ENCODE measurements around the gene RASGRP2. TPM values are rescaled to one million over a fixed set of nuclear protein-coding genes. Genes with fewer than 3 reads are reported as not detected.

The RASGRP2 gene
- total RNA-seq, 1 donor from 2014 or later: not detected

DNA sequence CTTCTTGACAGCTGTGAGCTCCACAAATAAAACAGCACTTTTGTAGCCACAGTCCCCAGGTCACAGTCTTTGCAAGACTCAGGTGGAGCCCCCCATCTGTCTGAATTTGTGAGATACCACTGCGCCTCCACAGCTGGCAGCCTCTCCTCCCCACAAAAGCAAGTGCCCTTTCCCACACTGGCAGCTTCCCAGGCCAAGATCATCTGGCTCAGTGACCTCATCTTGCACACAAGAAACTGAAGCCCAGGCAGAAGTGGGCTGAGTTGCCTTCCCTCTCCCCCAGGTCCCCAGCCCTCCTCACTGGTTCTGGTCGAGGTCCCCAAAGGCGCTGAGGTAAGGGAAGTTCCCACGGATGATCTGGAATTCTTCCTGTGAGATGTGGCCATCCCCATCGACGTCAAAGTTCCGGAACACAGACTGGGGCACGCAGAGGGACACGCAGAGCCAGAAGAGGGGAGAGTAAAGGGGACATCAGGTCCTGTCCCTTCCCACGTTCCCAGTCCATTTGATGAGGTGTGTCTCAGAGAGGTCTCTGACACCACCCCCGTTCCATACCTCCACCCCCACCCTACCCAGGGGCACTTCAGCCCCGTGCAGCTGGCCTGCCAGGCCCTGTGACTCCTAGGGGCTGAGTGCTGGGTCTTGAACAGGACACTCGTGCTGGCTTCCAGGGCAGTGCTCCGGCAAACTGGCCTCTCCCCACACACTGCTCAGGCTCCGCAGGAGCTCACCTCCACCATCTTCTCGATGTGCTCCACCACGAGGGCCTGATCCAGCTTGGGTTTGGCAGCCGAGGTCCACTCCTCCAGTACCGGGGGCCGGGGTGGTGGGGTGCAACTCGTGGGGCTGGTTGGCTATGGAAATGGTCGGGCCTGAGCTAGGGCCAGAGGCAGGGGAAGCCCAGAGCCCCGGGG, 8.9 kb downstream of the RASGRP2 start:
- FAIRE-seq: peak; percentile 36
- peaks cover 7% of the 10 kb centered on the region for H3K27me3 ChIP-seq (ENCODE audit: control insufficient read depth, insufficient read depth, low read length)
- TF ChIP-seq, protein P1, sequence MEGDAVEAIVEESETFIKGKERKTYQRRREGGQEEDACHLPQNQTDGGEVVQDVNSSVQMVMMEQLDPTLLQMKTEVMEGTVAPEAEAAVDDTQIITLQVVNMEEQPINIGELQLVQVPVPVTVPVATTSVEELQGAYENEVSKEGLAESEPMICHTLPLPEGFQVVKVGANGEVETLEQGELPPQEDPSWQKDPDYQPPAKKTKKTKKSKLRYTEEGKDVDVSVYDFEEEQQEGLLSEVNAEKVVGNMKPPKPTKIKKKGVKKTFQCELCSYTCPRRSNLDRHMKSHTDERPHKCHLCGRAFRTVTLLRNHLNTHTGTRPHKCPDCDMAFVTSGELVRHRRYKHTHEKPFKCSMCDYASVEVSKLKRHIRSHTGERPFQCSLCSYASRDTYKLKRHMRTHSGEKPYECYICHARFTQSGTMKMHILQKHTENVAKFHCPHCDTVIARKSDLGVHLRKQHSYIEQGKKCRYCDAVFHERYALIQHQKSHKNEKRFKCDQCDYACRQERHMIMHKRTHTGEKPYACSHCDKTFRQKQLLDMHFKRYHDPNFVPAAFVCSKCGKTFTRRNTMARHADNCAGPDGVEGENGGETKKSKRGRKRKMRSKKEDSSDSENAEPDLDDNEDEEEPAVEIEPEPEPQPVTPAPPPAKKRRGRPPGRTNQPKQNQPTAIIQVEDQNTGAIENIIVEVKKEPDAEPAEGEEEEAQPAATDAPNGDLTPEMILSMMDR (IDR thresholded peaks at IDR 0.05; ENCODE audit: insufficient read depth, low read length, severe bottlenecking): no peak

DNA sequence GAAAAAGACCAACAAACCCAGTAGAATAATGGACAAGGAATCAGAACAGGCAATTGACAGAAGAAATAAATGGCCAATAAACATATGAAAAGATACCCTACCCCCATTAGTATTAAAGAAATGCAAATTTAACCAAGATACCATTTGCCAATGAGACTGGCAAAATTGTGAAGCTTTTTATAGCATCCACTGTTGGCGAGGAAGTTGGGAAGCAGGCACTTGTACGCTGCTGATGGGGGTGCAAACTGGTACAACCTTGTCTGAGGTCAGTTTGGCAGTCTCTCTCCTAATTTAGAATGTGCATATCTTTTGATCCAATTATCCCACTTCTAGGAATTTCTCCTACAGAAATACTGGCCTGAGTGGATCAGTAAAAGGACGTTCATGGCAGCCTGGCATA, 12.3 kb downstream of the RASGRP2 start:
- FAIRE-seq (no peak), DNase-seq (ENCODE audit: low read depth) (no peak)
- H3K36me3 ChIP-seq (ENCODE audit: control insufficient read depth, insufficient read depth, low read length): no peaks in the 10 kb centered on the region
- H3K4me3 ChIP-seq (ENCODE audit: low read depth, low read length): no peak overlapping the region
- peaks cover 7% of the 10 kb centered on the region for H3K27me3 ChIP-seq (ENCODE audit: control insufficient read depth, insufficient read depth, low read length)
- TF ChIP-seq, protein P1 (IDR thresholded peaks at IDR 0.05; ENCODE audit: insufficient read depth, low read length, severe bottlenecking): no peak

More for the DNA sequence above, 8.9 kb downstream of the RASGRP2 start:
- no peaks in the 10 kb centered on the region for H3K36me3 ChIP-seq (ENCODE audit: control insufficient read depth, insufficient read depth, low read length)
- H3K4me3 ChIP-seq (ENCODE audit: low read depth, low read length): no peak overlapping the region
- no peak for DNase-seq (ENCODE audit: low read depth)

DNA sequence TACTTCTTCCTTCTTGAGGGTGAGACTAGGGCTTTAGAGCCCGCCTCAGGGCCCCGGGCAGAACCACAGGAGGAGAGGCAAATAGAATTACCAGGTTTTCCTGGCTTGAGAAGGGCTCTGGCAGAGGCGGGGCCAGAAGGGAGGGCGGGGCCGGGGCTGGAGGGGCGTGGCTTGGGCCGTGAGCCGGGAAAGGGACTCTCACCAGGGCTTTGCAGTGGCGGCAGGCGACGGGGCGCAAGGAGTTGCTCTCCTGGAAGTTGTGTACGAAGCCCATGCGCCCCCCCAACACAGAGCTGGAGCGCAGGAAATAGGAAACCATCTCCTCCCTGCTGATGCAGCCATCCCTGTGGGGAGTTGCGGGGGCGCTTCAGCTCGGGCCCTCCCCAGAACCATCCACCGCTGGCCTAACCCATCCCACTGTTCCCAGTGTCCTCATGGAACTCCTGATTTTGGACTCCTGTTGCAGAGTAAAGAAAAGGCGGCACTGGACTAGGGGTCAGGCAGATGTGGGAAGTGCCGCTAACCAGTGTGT, 14.0 kb downstream of the RASGRP2 start:
- FAIRE-seq (no peak), DNase-seq (ENCODE audit: low read depth) (no peak)
- no peaks in the 10 kb centered on the region for H3K36me3 ChIP-seq (ENCODE audit: control insufficient read depth, insufficient read depth, low read length)
- no peak overlapping the region for H3K4me3 ChIP-seq (ENCODE audit: low read depth, low read length)
- TF ChIP-seq, protein P1 (IDR thresholded peaks at IDR 0.05; ENCODE audit: insufficient read depth, low read length, severe bottlenecking): no peak
- H3K27me3 ChIP-seq (ENCODE audit: control insufficient read depth, insufficient read depth, low read length): peaks cover 9% of the 10 kb centered on the region

DNA sequence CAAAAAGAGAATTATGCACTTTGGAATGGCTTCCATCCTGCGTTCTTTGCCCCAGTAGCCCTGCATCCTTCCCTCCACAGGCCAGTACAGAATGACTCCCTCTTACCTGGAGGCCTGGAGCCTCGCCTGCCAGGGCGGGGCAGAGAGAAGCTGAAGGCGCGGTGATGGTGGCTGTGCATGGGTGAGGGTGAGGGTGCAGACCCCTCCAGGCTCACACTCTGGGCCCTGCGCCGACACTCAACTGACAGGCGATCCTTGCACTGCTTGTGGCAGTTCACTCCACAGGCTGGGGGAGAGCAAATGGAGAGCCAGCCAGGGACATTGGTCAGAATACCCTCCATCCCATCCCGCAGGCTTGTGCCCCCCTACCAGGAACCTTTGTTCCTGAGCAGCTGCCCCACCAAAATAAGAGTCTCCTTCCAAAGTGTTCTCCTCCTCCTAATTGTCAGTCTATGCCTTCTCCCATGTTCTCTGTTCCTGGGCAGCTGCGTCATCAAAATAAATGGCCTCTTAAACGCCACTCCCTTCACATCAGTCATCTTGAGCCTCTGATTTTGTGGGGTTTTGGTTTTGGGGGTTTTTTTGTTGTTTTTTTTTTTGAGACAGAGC, 15.1 kb downstream of the RASGRP2 start:
- H3K36me3 ChIP-seq (ENCODE audit: control insufficient read depth, insufficient read depth, low read length): no peaks in the 10 kb centered on the region
- DNase-seq (ENCODE audit: low read depth): no peak
- TF ChIP-seq, protein P1 (IDR thresholded peaks at IDR 0.05; ENCODE audit: insufficient read depth, low read length, severe bottlenecking): no peak
- H3K27me3 ChIP-seq (ENCODE audit: control insufficient read depth, insufficient read depth, low read length): peaks cover 9% of the 10 kb centered on the region
- no peak overlapping the region for H3K4me3 ChIP-seq (ENCODE audit: low read depth, low read length)
- FAIRE-seq: no peak

- H3K4me3 ChIP-seq (ENCODE audit: low read depth, low read length): no peak overlapping the region
- H3K27me3 ChIP-seq (ENCODE audit: control insufficient read depth, insufficient read depth, low read length): peaks cover 12% of the 10 kb centered on the region
- TF ChIP-seq, protein P1 (IDR thresholded peaks at IDR 0.05; ENCODE audit: insufficient read depth, low read length, severe bottlenecking): no peak
- FAIRE-seq (peak; percentile 43), DNase-seq (ENCODE audit: low read depth) (no peak)
- H3K36me3 ChIP-seq (ENCODE audit: control insufficient read depth, insufficient read depth, low read length): no peaks in the 10 kb centered on the region
These were observed 16.9 kb downstream of the RASGRP2 start for GRCh38 chr11:64726867-64727530.
